NCI-H446 treated with DMSO at 0.1 percent for 48 hours (cell line): ENCODE data around the gene TRIM49.
"Not testable (repeated sequence)": the region's sequence is repeated elsewhere in the genome, so short reads cannot be mapped to it uniquely, and the experiment has no call there.

Source experiments
- DNase-seq: peaks from one replicate; lab custom pipeline; 2025; lab: John Stamatoyannopoulos, UW

Gene TRIM49

GRCh38 chr11:89808475-89808874 is at the start of gene TRIM49:
TRIM49 (minus strand) TSS chr11:89808575; CDS start chr11:89804469, 4,106 bp downstream.
- DNase-seq, result not testable (repeated sequence)

- DNase-seq, result not testable (repeated sequence)
Measured at GRCh38 chr11:89826694-89827093, 18.3 kb upstream of the TRIM49 start.

DNA sequence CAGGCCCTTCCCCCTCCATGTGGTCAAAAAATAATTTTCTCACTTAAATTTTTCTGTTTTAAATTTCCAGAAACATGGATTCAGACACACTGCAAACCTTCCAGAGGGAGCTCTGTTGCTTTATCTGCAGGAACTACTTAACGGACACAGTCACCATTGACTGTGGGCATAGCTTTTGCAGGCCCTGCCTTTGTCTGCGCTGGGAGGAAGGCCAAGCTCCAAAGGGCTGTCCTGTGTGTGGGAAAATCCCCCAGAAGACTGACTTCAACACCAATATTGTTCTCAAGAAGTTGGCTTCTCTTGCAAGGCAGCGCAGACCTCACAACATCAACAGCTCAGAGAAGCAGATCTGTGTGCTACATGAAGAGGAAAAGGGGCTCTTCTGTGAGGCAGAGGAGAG is 11.6 kb upstream of the TRIM49 start:
- DNase-seq, result not testable (repeated sequence)

DNA sequence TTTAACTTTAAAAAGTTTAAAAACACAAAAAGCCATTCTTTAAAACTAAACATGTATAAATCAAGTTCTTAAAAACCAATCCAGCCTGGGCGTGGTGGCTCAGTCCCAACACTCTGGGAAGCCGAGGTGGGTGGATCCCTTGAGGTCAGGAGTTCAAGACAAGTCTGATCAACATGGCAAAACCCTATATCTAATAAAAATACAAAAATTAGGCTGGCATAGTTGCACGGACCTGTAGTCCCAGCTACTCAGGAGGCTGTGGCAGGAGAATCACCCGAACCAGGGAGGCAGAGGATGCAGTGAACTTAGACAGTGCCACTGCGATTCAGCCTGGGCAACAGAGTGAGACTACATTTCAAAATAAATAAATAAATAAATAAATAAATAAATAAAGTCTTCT is 5.2 kb upstream of the TRIM49 start:
- DNase-seq, result not testable (repeated sequence)

- not testable (repeated sequence) for DNase-seq
Measured at GRCh38 chr11:89787506-89788063, 20.8 kb downstream of the TRIM49 start.

DNA sequence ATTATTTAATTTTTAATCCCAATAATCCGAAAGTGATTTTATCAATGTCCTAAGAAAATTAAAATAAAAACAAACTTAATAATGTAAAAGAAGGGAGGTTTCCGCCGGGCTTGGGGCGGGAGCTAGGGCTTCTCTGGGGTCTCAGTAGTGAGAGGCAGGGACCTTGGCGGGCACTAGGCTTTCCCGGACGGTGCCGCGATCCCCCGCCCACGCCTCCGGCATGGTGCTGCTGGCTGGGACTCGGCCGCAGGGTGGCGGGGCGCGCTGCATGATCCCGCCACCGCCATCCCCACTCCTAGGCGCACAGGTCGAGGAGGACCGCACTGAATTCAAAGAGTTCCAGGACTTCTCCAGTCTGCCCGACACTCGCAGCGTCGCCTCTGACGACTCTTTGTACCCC is 22.6 kb downstream of the TRIM49 start:
- not testable (repeated sequence) for DNase-seq

DNA sequence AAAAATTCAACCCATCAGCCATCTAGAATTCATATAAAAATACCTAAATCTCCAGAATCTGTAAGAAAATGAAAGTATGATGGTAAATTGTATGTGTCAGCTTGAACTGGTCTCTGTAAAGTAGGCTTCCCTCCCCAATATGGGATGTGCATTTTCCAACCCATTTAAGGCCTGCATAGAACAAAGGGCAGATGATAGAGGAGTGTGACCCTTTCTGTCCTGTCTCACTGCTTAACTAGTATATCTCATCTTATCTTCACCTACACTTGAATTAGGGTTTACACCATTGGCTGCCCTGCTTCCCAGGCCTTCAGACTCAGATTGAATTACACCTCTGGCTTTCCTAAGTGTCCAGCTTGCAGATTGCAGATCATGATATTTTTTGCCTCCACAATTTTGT is 57.6 kb downstream of the TRIM49 start:
- DNase-seq, result not testable (repeated sequence)
